RCC 7860 (cell line): ENCODE data around the gene YKT6.
A peak's percentile ranks its signal among the peaks of the same experiment; 100 is the strongest.
"Not testable (repeated sequence)": the region's sequence is repeated elsewhere in the genome, so short reads cannot be mapped to it uniquely, and the experiment has no call there.

ENCODE experiments used
- DNase-seq: peaks from one replicate; pipeline ENCODE4 v3.0.0-alpha.2; 2015; ENCODE audit warnings: low spot score
- FAIRE-seq: peaks from 2 replicates; lab custom pipeline; 2012; peaks lifted over from hg19 to GRCh38; lab: Jason Lieb, UNC

Gene YKT6

GRCh38 chr7:44171901-44172300 lies 28.9 kb upstream of the YKT6 start:
- not testable (repeated sequence) for FAIRE-seq, DNase-seq

DNA sequence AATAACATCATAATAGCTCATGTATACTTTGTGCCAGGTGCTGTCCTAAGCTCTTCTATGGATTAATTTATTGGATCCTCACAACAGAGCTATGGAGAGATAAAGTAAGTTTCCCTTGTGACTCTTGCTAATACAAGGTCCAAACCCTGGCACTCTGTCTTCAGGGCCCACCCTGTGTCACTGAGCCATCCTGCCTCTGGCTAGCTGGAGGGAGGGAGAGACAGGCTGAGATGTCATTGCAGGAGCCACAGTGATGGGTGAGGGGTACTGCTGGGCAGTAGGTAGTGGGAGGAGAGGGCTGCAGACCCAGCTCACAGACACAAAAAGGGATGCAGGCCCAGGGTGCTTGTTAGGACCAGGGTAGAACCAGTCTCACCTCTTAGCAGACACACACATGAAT lies 28.4 kb upstream of the YKT6 start:
- FAIRE-seq, result no peak
- no peak for DNase-seq

DNA sequence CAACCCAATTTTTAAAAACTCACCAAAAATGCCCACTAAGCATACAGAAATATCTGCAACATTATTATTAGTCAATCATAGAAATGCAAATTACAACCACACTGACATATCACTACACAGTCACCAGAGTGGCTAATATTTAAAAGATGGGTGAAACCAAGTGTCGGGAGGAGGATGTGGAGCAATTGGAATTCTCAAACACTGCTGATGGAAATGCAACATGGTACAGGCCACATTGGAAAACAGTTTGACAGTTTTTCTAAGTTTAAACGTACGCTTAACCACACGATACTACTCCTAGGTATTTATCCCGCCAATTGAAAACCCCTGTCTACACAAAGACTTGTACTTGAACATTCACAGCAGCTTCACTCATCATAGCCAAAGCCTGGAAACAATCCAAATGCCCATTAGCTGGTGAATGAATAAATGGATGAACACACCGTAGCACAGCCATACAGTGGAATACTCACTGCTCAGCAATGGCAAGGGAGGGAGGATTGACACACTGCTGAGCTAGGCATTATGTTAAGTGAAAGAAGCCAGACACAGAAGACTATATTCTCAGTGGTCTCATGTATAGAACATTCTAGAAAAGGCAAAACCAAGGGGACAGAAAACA lies 27.9 kb upstream of the YKT6 start:
- peak; percentile 92 for FAIRE-seq
- peak; percentile 84 for DNase-seq

DNA sequence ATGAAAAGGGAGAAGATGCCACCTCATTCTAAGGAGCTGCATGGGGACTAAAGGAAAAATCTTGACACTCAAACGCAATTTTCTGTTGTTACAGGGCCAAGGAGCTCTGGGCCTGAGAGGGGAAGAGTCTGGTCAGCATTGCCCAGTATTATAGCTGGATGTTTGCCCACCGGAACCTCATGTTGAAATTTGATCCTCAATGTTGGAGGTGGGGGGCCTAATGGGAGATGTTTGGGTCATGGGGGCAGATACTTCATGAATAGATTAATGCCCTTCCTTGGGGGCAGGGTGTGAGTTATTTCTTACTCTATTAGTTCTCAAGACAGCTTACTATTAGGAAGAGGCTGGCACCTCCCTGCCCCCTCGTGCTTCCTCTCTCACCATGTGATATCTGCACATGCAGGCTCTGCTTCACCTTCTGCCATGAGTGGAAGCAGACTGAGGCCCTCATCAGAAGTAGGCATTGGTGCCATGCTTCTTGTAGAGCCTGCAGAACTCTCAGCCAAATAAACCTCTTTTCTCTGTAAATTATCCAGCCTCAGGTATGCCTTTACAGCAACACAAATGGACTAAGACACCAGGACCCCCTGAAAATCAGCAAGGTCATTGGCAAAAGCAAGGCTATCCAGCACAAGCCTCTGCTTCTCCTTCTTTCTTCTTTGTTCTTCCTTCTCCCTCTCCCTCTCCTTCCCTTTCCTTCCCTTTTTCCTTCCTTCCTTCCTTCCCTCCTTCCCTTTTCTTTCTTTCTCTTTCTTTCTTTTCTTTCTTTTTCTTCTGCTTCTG lies 26.7 kb upstream of the YKT6 start:
- FAIRE-seq (no peak), DNase-seq (no peak)

GRCh38 chr7:44174694-44174948 lies 26.2 kb upstream of the YKT6 start:
- FAIRE-seq, DNase-seq: not testable (repeated sequence)

DNA sequence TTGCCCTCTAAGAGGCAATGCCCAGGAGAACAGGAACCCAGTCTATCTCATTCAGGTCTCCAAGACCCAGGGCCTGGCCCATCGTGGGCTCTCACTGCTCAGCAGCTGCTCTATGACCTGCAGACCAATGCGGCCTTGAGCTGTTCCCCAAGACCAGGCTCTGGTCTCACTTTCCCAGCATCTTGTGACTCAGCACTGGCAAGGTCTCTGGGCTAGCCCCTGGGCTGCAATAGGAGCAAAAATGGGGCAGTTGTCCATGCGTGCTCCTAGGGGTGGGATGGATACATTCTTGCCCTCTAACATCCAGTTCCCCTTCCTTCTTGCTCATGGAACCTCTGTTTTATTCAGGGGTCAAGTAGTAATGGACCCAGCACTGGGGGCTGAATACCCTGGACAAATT lies 25.0 kb upstream of the YKT6 start:
- FAIRE-seq (no peak), DNase-seq (no peak)

DNA sequence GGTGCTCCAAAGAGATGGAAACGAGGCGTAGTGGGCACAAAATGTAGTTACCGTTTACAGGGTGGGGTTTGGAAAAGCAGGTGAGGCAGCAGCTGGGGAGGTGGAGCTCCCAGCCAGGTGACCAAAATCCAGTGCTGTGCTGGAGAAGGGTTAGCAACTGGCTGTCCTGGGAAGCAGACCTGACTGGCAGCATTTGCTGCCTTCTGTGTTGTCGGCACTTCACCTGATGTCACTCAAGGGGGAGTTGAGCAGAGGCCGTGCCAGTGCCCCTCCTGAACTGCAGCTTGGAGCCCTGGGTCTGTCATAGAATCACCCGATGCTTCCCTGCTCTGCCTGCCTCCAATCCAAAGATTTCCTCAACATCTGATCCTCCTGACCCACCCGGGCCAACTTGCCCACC lies 24.3 kb upstream of the YKT6 start:
- DNase-seq, result no peak
- no peak for FAIRE-seq

DNA sequence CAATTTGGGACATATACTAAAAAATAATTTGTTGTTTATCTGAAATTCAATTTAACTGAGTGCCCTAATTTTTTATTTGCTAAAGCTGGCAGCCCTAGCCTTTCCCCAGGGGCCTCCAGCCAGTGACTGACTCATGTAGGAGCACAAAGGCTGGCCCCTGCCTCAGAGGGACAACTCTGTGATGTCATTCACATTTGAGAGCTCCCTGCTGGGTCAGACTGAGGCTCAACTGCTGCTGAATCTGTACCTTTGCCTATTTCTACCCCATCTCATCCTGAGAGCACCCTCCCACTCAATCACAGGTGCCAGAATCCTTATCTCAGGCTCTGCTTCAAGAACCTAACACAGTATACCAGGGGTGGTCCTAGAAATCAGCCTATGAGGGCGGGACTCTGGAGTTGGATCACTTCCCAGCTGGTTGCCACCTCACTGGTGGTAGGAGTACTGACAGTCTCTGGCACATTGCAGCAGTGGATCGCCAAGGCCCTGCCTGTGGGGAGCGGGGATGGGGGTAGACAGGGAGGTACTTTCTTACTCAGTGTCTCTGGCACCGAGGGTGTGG lies 23.1 kb upstream of the YKT6 start:
- DNase-seq (peak; percentile 68), FAIRE-seq (peak; percentile 70)

DNA sequence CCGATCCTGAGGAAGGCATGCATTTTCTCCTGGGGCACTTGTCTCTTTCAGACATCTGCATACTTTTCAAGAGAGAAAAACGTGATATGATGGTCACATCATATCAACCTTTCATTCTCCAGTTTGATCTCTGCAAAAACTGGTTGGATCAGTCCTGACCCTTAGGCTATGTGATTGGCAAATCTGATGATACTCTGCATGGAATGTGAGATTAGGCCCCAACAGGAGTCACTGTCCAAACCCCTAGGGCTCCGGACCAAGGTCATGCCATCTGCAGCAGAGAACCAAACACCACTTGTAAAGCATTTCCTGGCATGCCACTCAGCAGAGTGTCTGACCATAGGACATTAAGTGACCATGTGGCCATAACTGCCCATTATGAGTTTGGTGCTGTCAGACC lies 20.1 kb upstream of the YKT6 start:
- no peak for FAIRE-seq
- DNase-seq, result no peak

GRCh38 chr7:44182827-44183226 lies 18.0 kb upstream of the YKT6 start:
- FAIRE-seq, result no peak
- DNase-seq, result no peak

DNA sequence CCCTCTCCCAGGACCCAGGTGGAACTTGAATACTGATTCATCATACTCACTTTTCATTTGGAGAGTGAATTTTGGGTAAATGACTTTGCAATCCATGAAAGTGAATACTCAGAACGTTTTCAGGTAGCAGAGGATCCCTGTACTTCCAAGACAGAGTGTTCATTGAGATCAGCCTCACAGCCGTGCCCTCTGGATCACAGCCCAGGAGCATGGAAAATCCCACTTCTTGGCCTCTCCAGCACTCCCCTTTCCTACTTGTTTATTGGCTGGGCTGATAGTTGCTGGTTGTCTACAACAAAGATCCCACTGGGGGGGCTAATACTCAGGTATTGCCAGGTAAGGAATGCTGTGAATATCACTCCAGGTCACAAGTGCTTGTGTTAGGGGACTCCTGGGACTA lies 17.4 kb upstream of the YKT6 start:
- no peak for DNase-seq
- FAIRE-seq, result no peak

DNA sequence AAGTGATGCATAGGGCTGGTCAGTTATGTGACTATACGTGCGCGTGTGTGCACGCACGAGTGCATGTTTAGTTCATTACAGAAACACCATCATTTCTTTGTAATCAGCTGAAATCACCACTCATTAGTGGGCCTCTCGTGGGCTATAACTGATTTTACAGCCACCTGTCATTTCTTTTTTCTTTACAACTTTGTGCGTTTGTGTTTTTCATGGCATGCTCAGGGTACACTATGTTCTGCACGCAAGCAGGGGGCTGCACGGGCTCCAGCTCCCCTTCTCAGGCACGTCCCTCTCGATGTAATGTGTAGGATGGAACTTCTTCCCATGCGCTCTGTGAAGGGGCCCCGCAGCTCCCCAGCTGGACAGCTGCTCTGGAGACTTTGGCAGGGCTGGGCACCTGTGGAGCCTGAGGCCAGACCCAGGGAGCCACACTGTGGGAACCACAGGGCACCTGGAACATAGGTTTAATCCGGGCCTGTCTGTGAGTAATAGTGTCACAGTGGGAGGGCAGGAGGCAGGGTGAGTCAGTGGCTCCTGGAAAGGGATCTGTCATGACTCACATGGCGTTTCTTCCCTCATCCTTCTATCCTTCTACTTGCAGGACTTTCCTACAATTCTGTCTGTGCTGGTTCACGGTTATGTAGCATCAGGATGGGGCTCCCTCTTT lies 16.4 kb upstream of the YKT6 start:
- peak; percentile 97 for FAIRE-seq
- peak; percentile 92 for DNase-seq

GRCh38 chr7:44184873-44185446 lies 15.8 kb upstream of the YKT6 start:
- DNase-seq (no peak), FAIRE-seq (no peak)

- no peak for DNase-seq
- FAIRE-seq, result no peak
Observed at GRCh38 chr7:44185729-44186128, 15.0 kb upstream of the YKT6 start.

DNA sequence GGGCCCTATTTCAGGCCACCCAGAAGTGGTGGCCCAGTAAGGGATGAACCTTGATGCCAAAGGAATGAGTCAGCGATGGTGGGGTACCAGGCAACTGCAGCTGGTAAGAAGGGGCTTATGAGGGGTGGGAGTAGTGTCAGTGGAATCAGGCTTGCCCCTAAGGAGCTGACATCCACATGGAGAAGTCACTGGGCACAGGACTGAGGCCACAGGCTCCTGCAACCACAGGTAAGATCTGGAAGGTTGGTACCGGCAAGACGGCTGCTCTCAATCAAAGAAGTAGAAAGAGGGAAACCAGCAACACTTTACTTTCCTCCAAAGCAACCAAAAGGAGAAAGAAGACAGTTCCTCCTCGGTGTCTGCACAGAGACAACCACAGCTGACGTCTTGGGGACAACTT lies 14.0 kb upstream of the YKT6 start:
- DNase-seq (no peak), FAIRE-seq (no peak)

DNA sequence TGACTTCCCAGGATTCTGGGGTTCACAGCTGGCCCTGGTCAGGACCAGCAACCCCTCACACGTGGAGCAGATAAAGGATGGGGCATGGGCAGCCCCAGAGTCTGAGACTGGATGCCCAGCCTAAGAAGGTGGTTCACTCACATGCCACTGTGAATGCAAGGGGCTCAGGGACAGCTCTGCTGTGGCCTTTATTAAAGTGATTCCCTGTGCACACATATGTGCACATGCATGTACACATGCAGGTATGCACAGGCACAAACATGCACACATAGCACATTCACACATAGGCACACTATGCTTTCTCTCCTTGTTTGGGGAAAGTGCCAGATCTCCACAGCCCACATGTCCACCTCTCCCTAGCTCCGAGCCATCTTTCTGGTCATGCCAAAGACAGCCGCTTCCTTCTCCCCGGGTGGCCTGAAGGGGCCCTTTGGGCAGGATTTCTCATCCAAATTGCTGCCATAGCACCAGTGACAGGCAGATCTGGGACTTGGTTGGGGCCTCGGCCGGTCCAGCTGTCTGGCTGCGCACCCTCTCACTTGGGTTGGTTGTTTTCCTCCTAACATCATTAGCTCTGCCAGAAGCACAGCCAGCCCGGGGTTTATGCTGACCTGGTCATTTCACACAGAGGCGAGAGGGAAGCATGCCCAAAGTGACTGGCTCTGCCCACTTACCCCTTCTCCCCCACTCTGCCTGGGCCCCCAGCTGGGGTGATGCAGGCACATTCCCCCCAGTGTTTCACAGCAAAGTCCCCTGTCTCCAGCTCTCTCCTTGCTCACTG lies 13.0 kb upstream of the YKT6 start:
- DNase-seq (no peak), FAIRE-seq (no peak)

- no peak for FAIRE-seq
- DNase-seq, result no peak
Observed at GRCh38 chr7:44188480-44189225, 12.1 kb upstream of the YKT6 start.

DNA sequence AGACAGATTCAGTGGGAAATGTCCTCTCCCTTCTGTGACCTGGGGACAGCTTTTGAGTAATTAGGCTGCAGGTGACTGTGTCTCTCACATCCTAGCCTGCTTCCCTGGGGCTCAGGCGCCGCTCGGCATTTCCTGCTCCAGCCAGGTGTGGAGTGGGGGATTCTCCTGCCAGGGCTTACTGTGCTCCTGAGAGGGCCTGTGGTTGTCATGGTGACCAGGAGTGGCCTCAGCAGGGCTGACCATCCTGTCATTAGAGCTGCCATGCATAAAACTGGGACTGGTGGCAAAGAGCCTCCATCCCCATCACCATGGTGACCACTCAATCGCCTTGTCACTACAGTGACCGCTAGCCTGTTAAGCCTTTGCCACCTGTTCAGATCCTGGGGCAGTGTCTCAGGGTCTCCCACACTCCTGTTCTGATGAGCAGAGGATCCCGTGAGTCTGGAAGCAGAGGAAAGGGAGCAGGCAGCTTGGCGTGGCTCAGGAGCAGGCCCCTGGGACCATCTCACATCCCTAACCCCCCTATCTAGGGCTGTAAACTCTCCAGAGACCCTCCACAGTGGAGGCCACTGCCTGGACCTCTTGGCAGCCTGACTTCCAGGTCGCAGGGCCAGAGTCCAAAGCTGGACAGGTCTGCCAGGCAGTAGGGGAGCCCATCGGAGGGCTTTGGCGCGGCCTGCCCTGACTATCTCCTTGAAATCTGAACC lies 11.3 kb upstream of the YKT6 start, which contains the start of gene GCK:
TSS of gene GCK (minus strand) at position 154 of the 707 bp plus-strand sequence. CDS start 486 bp downstream, outside the sequence.
- no peak for DNase-seq
- FAIRE-seq, result no peak
